ENCODE measurements around the gene RGMB.

DNA sequence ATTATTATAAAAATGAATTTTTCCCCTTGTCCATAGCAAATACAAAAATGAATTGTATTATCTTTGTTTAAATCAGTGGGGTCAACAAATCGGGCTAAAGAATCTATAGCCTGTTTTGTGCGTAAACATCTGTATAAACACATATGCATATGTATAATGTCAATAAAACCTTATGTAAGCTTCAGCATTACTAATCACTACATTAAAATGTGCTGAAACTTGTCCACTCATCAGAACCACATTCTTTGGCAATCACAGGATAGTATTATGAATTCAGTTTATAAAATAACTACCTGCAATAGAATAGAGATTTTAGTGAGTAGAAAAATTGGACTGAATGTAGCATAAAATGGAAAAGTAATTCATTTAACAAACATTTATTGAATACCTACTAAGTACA lies 30.6 kb downstream of the RGMB start:
- TF ChIP-seq, protein P1, sequence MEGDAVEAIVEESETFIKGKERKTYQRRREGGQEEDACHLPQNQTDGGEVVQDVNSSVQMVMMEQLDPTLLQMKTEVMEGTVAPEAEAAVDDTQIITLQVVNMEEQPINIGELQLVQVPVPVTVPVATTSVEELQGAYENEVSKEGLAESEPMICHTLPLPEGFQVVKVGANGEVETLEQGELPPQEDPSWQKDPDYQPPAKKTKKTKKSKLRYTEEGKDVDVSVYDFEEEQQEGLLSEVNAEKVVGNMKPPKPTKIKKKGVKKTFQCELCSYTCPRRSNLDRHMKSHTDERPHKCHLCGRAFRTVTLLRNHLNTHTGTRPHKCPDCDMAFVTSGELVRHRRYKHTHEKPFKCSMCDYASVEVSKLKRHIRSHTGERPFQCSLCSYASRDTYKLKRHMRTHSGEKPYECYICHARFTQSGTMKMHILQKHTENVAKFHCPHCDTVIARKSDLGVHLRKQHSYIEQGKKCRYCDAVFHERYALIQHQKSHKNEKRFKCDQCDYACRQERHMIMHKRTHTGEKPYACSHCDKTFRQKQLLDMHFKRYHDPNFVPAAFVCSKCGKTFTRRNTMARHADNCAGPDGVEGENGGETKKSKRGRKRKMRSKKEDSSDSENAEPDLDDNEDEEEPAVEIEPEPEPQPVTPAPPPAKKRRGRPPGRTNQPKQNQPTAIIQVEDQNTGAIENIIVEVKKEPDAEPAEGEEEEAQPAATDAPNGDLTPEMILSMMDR (IDR thresholded peaks at IDR 0.05): no peak
- TF ChIP-seq POLR2A (IDR thresholded peaks at IDR 0.05): no peak
- TF ChIP-seq POLR2AphosphoS5 (IDR thresholded peaks at IDR 0.05): no peak
- TF ChIP-seq EP300 (IDR thresholded peaks at IDR 0.05): no peak

Measured in gastroesophageal sphincter (tissue), 3 donors.